GM23338 (cell line): ENCODE data around the gene MTOR. TPM values are rescaled to one million over a fixed set of nuclear protein-coding genes. Genes with fewer than 3 reads are reported as not detected.

ENCODE experiments used
- ATAC-seq: fragments of 200-7000 bp; cut with Tn5 transposase; 3 replicates; pipeline ENCODE4 v1.9.1; 2020
- DNase-seq: peaks from one replicate; pipeline ENCODE4 v3.0.0-alpha.2; 2015; ENCODE audit warnings: low spot score
- H2AFZ ChIP-seq: fragments of 200-600 bp; sonication (generic); 2 replicates; pipeline ENCODE4 v1.8.0; 2016; ENCODE audit warnings: antibody characterized with exemption, mild to moderate bottlenecking, moderate library complexity
- H3F3A ChIP-seq: fragments of 200-600 bp; sonication (generic); replicated peaks from 2 replicates; pipeline ENCODE4 v1.8.0; 2017; ENCODE audit warnings: antibody characterized with exemption, mixed run types, low read depth
- H3K27ac ChIP-seq: fragments of 200-600 bp; sonication (generic); 2 replicates; pipeline ENCODE4 v1.6.1; 2016; ENCODE audit warnings: low read depth
- H3K27me3 ChIP-seq: fragments of 200-600 bp; sonication (generic); 2 replicates; pipeline ENCODE4 v1.8.0; 2016; ENCODE audit warnings: mild to moderate bottlenecking, mixed run types, moderate library complexity; ENCODE audit not compliant: insufficient read depth
- H3K36me3 ChIP-seq: fragments of 200-600 bp; sonication (generic); 2 replicates; pipeline ENCODE4 v1.8.0; 2016; ENCODE audit warnings: mild to moderate bottlenecking; ENCODE audit not compliant: insufficient read depth
- H3K4me1 ChIP-seq: fragments of 200-600 bp; sonication (generic); 2 replicates; pipeline ENCODE4 v1.8.0; 2016; ENCODE audit warnings: mild to moderate bottlenecking, moderate library complexity; ENCODE audit not compliant: insufficient read depth
- H3K4me2 ChIP-seq: fragments of 200-600 bp; sonication (generic); 2 replicates; pipeline ENCODE4 v1.7.1; 2017; ENCODE audit warnings: mixed run types
- H3K4me3 ChIP-seq: fragments of 200-600 bp; sonication (generic); 2 replicates; pipeline ENCODE4 v1.6.1; 2016; ENCODE audit warnings: mixed run types
- H3K79me2 ChIP-seq: fragments of 200-600 bp; sonication (generic); replicated peaks from 2 replicates; pipeline ENCODE4 v1.8.0; 2017; ENCODE audit warnings: mild to moderate bottlenecking; ENCODE audit not compliant: insufficient read depth
- H3K9me2 ChIP-seq: fragments of 200-600 bp; sonication (generic); 2 replicates; pipeline ENCODE4 v1.8.0; 2017; ENCODE audit not compliant: insufficient read depth
- H4K20me1 ChIP-seq: fragments of 200-600 bp; sonication (generic); replicated peaks from 2 replicates; pipeline ENCODE4 v1.8.0; 2017; ENCODE audit warnings: mild to moderate bottlenecking; ENCODE audit not compliant: insufficient read depth
- H3K27ac Mint-ChIP-seq: 2 replicates; pipeline ENCODE4 v1.8.0; 2020; ENCODE audit warnings: inconsistent platforms, mild to moderate bottlenecking, moderate library complexity, mixed read lengths
- H3K27me3 Mint-ChIP-seq: 3 replicates; pipeline ENCODE4 v1.8.0; 2022; ENCODE audit warnings: low read depth, mild to moderate bottlenecking, moderate library complexity, mixed read lengths, inconsistent platforms; ENCODE audit not compliant: insufficient read depth, poor library complexity
- H3K36me3 Mint-ChIP-seq: 3 replicates; pipeline ENCODE4 v1.8.0; 2021; ENCODE audit warnings: low read depth, mild to moderate bottlenecking, inconsistent platforms, moderate library complexity, mixed read lengths
- H3K4me1 Mint-ChIP-seq: 3 replicates; pipeline ENCODE4 v1.8.0; 2020; ENCODE audit warnings: mild to moderate bottlenecking, inconsistent platforms, mixed read lengths
- H3K4me3 Mint-ChIP-seq: 3 replicates; pipeline ENCODE4 v1.8.0; 2021; ENCODE audit warnings: moderate library complexity, mild to moderate bottlenecking, inconsistent platforms, mixed read lengths
- H3K9me3 Mint-ChIP-seq: 3 replicates; pipeline ENCODE4 v1.8.0; 2020; ENCODE audit warnings: moderate library complexity, mild to moderate bottlenecking, inconsistent platforms, mixed read lengths
- CREB1 ChIP-seq: fragments of 250-450 bp; sonication (Bioruptor Pico); IDR thresholded peaks from 2 replicates; pipeline ENCODE4 v1.5.0; 2020; ENCODE audit warnings: low read depth, mild to moderate bottlenecking, moderate library complexity
- CTCF ChIP-seq, 2 experiments: fragments of 200-600 bp in 1 of 2; sonication (generic) in 1 of 2; conservative IDR thresholded peaks; 2 replicates each; pipeline versions ENCODE4 v1.5.1 to v1.6.1; 2016 to 2017; ENCODE audit warnings: antibody characterized with exemption in 2 of 2, low read depth in 2 of 2, mild to moderate bottlenecking in 2 of 2, moderate library complexity in 1 of 2
- ETS1 ChIP-seq: IDR thresholded peaks from 2 replicates; pipeline ENCODE4 v1.6.1; 2016; ENCODE audit warnings: antibody characterized with exemption
- EZH2 ChIP-seq: fragments of 200-600 bp; sonication (generic); IDR thresholded peaks from one replicate; pipeline ENCODE4 v1.8.0; 2017; ENCODE audit warnings: antibody characterized with exemption, mild to moderate bottlenecking, low read depth; ENCODE audit not compliant: unreplicated experiment
- EZH2phosphoT487 ChIP-seq: fragments of 200-600 bp; sonication (generic); IDR thresholded peaks from one replicate; pipeline ENCODE4 v1.8.1; 2018; ENCODE audit warnings: antibody characterized with exemption; ENCODE audit not compliant: unreplicated experiment
- JUNB ChIP-seq: IDR thresholded peaks from one replicate; pipeline ENCODE4 v1.6.1; 2016; ENCODE audit warnings: antibody characterized with exemption; ENCODE audit not compliant: unreplicated experiment
- NANOG ChIP-seq: IDR thresholded peaks from 2 replicates; pipeline ENCODE4 v1.6.1; 2016; ENCODE audit warnings: antibody characterized with exemption, borderline replicate concordance
- POLR2AphosphoS5 ChIP-seq: IDR thresholded peaks from 2 replicates; pipeline ENCODE4 v1.6.1; 2016; ENCODE audit warnings: antibody characterized with exemption, low read depth
- REST ChIP-seq: IDR thresholded peaks from one replicate; pipeline ENCODE4 v1.6.1; 2018; ENCODE audit warnings: antibody characterized with exemption; ENCODE audit not compliant: unreplicated experiment
- STAT1 ChIP-seq: IDR thresholded peaks from one replicate; pipeline ENCODE4 v1.6.1; 2016; ENCODE audit warnings: antibody characterized with exemption; ENCODE audit not compliant: unreplicated experiment
- ZNF114 ChIP-seq: fragments of 250-450 bp; sonication (Bioruptor Pico); IDR thresholded peaks from 2 replicates; pipeline ENCODE4 v1.5.0; 2020; ENCODE audit warnings: mild to moderate bottlenecking, moderate library complexity
- ZNF331 ChIP-seq: fragments of 250-450 bp; sonication (Bioruptor Pico); IDR thresholded peaks from 2 replicates; pipeline ENCODE4 v1.5.0; 2020; ENCODE audit warnings: low read depth, mild to moderate bottlenecking, moderate library complexity
- ZNF462 ChIP-seq: fragments of 250-450 bp; sonication (Bioruptor Pico); IDR thresholded peaks from 2 replicates; pipeline ENCODE4 v1.5.0; 2020; ENCODE audit warnings: mild to moderate bottlenecking, moderate library complexity
- polyA plus RNA-seq: library from polyadenylated mRNA; unstranded; fragments of >200 nt; fragmentation: Nextera tagmentation; extraction: Ambion mirVana; gene quantifications from 2 replicates; pipeline ENCODE4 v1.2.1, GENCODE V29; 2016
- total RNA-seq: library from RNA; depleted of rRNA; stranded (reverse); fragments of >200 nt; shearing (Covaris generic); gene quantifications from 2 replicates; pipeline ENCODE4 v1.2.3, GENCODE V29; 2014

MTOR gene
- total and polyA plus RNA-seq, 2 experiments from 2014 or later, result 22.8 to 98.0 TPM

- Mint-ChIP-seq H3K27ac (no peak overlapping the region), H3K9me3 (no peaks in the 10 kb centered on the region), H3K36me3 (peaks cover 70% of the 10 kb centered on the region), H3K4me3 (no peak overlapping the region), H3K27me3 (peaks cover 7% of the 10 kb centered on the region), H3K4me1 (no peaks in the 10 kb centered on the region)
- Histone ChIP-seq H4K20me1 (no peaks in the 10 kb centered on the region), H3K4me2 (no peak overlapping the region), H3K27me3 (no peaks in the 10 kb centered on the region), H3K4me3 (no peak overlapping the region), H3K4me1 (no peaks in the 10 kb centered on the region), H3K79me2 (no peaks in the 10 kb centered on the region), H3F3A (no peaks in the 10 kb centered on the region), H2AFZ (no peak overlapping the region), H3K27ac (no peak overlapping the region), H3K9me2 (no peaks in the 10 kb centered on the region), H3K36me3 (peaks cover 51% of the 10 kb centered on the region)
- DNase-seq (no peak), ATAC-seq (no peak)
- TF ChIP-seq EZH2 (no peak), REST (no peak), STAT1 (no peak), ZNF462 (CRISPR knock-in tag) (no peak), POLR2AphosphoS5 (no peak), ETS1 (no peak), CTCF (conservative IDR thresholded peaks at IDR 0.05; ENCODE audit: low read depth in 2 of 2) (no peak), ZNF331 (CRISPR knock-in tag) (no peak), CREB1 (CRISPR knock-in tag) (no peak), JUNB (no peak), EZH2phosphoT487 (no peak), ZNF114 (CRISPR knock-in tag) (no peak), NANOG (no peak)
Measured at GRCh38 chr1:11131816-11132215, 130.5 kb downstream of the MTOR start.
